Stomach smooth muscle (tissue), 2 donors: Measurements from ENCODE around the gene CTPS2.
"Not testable (repeated sequence)": the region's sequence is repeated elsewhere in the genome, so short reads cannot be mapped to it uniquely, and the experiment has no call there.

Experiments
- H3K27ac ChIP-seq: one replicate; pipeline ENCODE4 v1.7.0; 2013; ENCODE audit warnings: mild to moderate bottlenecking, low read length, inconsistent platforms
- H3K27me3 ChIP-seq, 2 donors: one replicate each; pipeline ENCODE4 v1.7.0; 2013; ENCODE audit warnings: low read length in 2 of 2; ENCODE audit not compliant: insufficient read depth in 2 of 2, control insufficient read depth in 1 of 2
- H3K36me3 ChIP-seq, 2 donors: one replicate each; pipeline ENCODE4 v1.7.0; 2013; ENCODE audit warnings: low read length in 2 of 2; ENCODE audit not compliant: control insufficient read depth in 2 of 2, insufficient read depth in 2 of 2
- H3K4me1 ChIP-seq: one replicate; pipeline ENCODE4 v1.7.0; 2013; ENCODE audit warnings: low read length; ENCODE audit not compliant: control insufficient read depth, insufficient read depth
- H3K4me3 ChIP-seq, 2 donors: one replicate each; pipeline ENCODE4 v1.7.0; 2013; ENCODE audit warnings: low read length in 2 of 2
- H3K9ac ChIP-seq, 2 donors: one replicate each; pipeline ENCODE4 v1.7.0; 2013; ENCODE audit warnings: low read length in 2 of 2, mild to moderate bottlenecking in 1 of 2
- H3K9me3 ChIP-seq, 2 donors: one replicate each; pipeline ENCODE4 v1.7.0; 2013; ENCODE audit warnings: low read length in 2 of 2; ENCODE audit not compliant: control insufficient read depth in 2 of 2
- donor health status: healthy.
- donor health status: Pancreatic carcinoma.

The CTPS2 gene

DNA sequence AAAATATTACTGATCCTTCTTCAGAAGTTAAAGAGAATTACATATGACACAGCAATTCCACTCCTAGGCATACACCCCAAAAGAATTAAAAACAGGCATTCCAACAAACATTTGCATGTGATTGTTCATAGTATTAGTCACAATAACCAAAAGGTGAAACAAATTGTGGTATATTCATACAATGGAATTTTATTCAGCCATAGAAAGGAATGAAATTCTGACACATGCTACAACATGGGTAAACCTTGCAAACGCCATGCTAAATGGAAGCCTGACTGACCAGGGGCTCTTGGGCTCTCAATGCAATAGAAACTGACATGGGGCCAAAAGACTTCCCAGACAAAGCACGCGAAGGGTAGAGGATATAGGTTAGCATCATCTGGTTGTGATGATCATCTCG, 124.6 kb downstream of the CTPS2 start:
- H3K36me3 ChIP-seq, result peaks cover 0 to 2% of the 10 kb centered on the region in 2 donors
- H3K4me3 ChIP-seq, result no peak overlapping the region
- H3K4me1 ChIP-seq, result no peaks in the 10 kb centered on the region
- H3K9ac ChIP-seq, result no peak overlapping the region
- no peaks in the 10 kb centered on the region for H3K9me3 ChIP-seq
- peaks cover 0 to 3% of the 10 kb centered on the region in 2 donors for H3K27me3 ChIP-seq
- H3K27ac ChIP-seq, result no peak overlapping the region

DNA sequence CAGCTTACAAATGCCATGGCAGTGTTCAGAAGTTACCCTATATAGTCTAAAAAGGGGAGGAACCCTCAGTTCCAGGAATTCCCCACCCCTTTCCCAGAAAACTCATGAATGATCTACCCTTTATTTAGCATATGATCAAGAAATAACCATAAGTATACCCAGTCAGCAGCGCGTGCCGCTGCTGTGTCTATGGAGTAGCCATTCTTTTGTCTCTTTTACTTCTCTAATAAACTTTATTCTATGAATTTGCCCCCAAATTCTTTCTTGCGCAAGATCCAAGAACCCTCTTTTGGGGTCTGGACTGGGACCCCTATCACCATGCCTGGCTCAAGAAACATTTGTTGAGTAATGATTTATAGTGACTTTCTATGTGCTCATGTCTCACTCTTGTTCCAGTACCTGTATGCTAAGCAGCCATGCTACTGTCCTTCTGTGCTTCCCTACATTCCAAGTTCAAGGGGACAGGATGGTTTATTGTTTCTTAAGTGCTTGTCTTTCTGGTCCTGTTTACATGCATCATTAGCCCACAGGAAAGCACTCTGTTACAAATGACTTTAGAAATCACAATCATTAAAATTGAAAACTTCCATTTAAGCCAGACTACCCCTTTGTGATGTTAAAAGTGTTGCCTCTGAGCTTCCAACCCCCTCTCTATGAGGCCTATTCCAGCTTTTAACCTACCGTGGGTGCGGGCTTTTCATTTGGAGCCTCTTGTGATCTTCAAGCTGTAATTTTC, 125.9 kb downstream of the CTPS2 start:
- Histone ChIP-seq H3K4me1 (no peaks in the 10 kb centered on the region), H3K9me3 (no peaks in the 10 kb centered on the region), H3K27ac (no peak overlapping the region), H3K27me3 (peaks cover 0 to 3% of the 10 kb centered on the region in 2 donors), H3K36me3 (peaks cover 0 to 2% of the 10 kb centered on the region in 2 donors), H3K9ac (no peak overlapping the region), H3K4me3 (no peak overlapping the region)

DNA sequence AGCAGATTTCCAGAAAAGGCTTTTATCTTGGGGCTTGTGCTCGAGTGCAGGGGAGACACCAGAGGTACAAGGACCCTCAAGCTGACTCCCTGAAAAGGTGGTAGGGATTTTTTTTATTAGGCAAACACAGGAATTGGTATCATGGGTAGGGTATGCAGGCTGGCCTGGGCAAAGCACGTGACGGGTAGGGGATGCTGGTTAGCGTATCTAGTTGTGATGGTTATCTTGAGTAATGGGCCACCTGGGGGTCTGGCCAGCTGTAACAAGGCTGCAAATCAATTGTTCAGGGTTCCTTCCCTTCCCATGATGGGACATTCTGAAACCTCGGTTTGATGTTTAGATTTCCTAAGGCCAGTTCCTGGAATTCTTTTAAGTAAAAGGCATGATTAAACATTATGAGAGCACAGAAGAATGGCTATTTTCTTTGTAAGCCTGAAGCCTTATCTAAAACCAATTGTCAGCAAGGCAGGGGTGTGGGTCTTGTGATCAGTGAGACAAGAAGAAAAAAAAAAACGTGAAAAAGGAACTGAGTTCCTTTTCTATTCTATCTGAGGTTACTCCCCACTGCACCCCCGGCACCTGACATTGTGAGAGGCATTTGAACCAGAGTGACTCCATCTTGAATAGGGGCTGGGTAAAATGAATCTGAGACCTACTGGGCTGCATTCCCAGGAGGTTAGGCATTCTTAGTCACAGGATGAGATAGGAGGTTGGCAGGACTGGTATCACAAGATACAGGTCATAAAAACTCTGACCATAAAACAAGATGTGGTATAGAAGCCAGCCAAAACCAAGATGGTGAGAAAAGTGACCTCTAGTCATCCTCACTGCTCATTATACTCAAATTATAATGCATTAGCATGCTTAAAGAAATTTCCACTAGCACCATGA, 126.7 kb downstream of the CTPS2 start:
- peaks cover 0 to 3% of the 10 kb centered on the region in 2 donors for H3K27me3 ChIP-seq

DNA sequence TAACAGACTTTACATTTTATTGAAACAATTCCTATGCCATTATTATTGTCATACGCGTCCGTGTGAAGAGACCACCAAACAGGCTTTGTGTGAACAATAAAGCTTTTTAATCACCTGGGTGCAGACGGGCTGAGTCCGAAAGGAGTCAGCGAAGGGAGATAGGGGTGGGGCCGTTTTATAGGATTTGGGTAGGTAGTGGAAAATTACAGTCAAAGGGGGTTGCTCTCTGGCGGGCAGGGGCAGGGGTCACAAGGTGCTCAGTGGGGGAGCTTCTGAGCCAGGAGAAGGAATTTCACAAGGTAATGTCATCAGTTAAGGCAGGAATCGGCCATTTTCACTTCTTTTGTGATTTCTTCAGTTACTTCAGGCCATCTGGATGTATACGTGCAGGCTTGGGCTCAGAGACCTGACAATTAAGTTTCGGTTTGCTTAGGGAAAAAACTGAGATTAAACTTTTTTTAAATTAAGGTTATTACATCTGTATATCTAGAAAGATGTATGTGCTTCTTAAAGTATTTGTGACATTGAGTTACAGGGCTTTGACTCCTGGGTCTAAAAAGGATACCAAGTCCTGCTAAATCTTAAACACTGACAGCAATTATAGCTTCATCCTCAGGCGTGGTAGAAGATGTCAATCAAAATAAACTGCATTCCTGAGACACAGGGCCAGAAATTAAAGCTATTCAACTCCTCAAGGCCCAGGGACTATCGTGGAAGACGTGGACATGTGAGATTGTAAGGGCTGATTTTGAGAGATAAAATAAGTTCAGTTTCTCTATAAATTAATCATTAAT, 132.3 kb downstream of the CTPS2 start:
- not testable (repeated sequence) for H3K4me1 ChIP-seq, H3K27me3 ChIP-seq, H3K36me3 ChIP-seq, H3K9ac ChIP-seq, H3K27ac ChIP-seq, H3K9me3 ChIP-seq, H3K4me3 ChIP-seq

More for the DNA sequence above, 126.7 kb downstream of the CTPS2 start:
- H3K9ac ChIP-seq, result no peak overlapping the region
- no peaks in the 10 kb centered on the region for H3K4me1 ChIP-seq
- H3K36me3 ChIP-seq, result peaks cover 0 to 2% of the 10 kb centered on the region in 2 donors
- no peak overlapping the region for H3K4me3 ChIP-seq
- no peak overlapping the region for H3K27ac ChIP-seq
- H3K9me3 ChIP-seq, result no peaks in the 10 kb centered on the region

DNA sequence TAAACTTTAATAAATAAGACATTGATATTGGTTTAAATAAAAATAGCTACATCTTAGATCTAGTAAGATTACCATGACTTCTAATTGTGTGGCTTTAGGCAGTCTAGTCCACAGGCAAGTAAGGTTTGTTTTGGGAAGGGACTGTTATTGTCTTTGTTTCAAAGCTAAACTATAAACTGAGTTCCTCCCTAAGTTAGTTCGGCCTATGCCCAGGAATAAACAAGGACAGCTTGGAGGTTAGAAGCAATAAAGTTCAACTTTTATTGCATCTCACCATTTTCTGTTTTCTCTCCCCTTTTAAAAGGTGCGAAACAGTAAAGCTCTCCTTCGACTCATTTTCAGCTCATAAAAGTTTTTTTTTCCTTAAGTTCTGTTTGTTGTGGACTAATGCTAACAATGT, 133.0 kb downstream of the CTPS2 start:
- Histone ChIP-seq H3K9ac (no peak overlapping the region), H3K4me3 (no peak overlapping the region), H3K4me1 (no peaks in the 10 kb centered on the region), H3K36me3 (no peaks in the 10 kb centered on the region), H3K27me3 (peaks cover 0 to 2% of the 10 kb centered on the region in 2 donors), H3K9me3 (no peaks in the 10 kb centered on the region), H3K27ac (no peak overlapping the region)

DNA sequence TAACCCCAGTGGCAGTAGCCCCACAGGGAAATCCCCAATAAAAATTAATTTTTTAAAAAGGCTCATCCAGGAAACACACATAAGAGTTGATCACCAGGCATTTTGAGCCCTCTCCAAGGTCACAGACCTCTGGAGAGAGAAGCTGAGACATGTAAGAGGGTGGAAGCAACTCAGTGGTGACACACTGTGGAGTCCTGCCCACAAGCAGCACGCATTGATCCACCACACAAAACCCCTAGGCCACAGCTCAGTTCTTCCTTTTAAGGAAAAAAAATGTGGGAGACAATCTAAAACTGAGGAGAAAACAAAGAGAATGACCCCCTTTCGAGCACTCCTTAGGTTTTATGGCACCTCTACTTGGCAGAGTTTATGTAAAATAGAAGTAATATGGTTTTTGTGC, 134.3 kb downstream of the CTPS2 start:
- Histone ChIP-seq H3K9me3 (no peaks in the 10 kb centered on the region), H3K9ac (no peak overlapping the region), H3K27ac (no peak overlapping the region), H3K4me3 (no peak overlapping the region), H3K4me1 (no peaks in the 10 kb centered on the region), H3K36me3 (no peaks in the 10 kb centered on the region), H3K27me3 (peaks cover 0 to 2% of the 10 kb centered on the region in 2 donors)

DNA sequence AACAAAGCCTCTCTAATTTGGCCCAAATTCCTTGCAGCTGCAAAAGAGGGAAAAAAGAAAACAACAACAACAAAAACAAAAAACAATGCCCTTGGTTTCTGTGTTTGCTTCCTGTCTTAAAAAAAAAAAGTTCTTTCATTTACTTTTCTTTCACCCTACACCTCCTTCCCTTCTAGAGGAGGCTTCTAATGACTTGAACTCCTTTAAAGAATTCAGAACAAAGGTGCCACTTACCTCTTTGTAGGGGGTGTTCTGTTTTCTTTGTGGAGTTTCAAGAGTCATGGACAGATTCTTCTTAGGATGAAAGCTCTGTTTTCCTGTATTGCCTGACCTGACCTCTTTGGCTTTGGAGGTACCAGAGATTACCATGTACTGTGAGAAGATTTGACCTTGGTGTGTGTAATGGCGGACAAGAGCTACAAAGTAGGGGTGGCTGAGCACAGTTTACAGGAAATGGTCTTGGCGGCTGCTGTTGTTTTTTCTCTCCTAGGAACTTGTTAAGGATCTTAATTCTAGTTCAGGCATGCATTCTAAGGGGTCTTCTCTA, 134.9 kb downstream of the CTPS2 start:
- no peaks in the 10 kb centered on the region for H3K36me3 ChIP-seq
- no peak overlapping the region for H3K4me3 ChIP-seq
- no peaks in the 10 kb centered on the region for H3K4me1 ChIP-seq
- H3K9me3 ChIP-seq, result no peaks in the 10 kb centered on the region
- H3K27me3 ChIP-seq, result peaks cover 0 to 2% of the 10 kb centered on the region in 2 donors
- H3K9ac ChIP-seq, result no peak overlapping the region
- H3K27ac ChIP-seq, result no peak overlapping the region

DNA sequence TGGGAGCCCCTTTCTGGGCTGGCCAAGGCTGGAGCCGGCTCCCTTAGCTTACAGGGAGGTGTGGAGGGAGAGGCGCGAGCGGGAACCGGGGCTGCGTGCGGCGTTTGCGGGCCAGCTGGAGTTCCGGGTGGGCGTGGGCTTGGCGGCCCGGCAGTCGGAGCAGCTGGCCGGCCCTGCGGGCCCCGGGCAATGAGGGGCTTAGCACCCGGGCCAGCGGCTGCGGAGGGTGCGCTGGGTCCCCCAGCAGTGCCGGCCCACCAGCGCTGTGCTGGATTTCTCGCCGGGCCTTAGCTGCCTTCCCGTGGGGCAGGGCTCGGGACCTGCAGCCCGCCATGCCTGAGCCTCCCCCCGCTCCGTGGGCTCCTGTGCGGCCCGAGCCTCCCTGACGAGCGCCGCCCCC, 137.1 kb downstream of the CTPS2 start:
- H3K4me1 ChIP-seq, H3K4me3 ChIP-seq, H3K27ac ChIP-seq, H3K36me3 ChIP-seq, H3K27me3 ChIP-seq, H3K9me3 ChIP-seq, H3K9ac ChIP-seq: not testable (repeated sequence)

DNA sequence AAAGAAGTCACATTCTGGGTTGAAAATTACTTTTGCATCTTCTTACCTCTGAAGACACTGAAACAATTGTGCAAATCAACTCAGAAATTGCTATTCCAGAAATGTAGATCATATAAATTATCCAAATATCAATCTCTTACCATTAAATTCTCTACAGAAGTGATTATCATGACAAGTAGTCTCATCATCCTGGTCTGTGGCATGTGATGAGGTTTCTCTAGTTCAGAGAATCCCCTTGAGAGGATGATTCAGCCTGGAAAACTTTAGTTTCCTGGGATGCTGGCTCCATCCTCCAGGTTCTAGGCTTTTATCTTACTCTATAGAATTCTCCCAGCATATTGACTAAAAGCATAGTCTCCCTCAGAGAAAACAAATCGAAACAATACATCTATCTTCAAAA, 138.7 kb downstream of the CTPS2 start:
- no peaks in the 10 kb centered on the region for H3K9me3 ChIP-seq
- H3K4me1 ChIP-seq, result no peaks in the 10 kb centered on the region
- no peak overlapping the region for H3K4me3 ChIP-seq
- no peak overlapping the region for H3K9ac ChIP-seq
- no peaks in the 10 kb centered on the region for H3K36me3 ChIP-seq
- peaks cover 0 to 2% of the 10 kb centered on the region in 2 donors for H3K27me3 ChIP-seq
- H3K27ac ChIP-seq, result no peak overlapping the region

DNA sequence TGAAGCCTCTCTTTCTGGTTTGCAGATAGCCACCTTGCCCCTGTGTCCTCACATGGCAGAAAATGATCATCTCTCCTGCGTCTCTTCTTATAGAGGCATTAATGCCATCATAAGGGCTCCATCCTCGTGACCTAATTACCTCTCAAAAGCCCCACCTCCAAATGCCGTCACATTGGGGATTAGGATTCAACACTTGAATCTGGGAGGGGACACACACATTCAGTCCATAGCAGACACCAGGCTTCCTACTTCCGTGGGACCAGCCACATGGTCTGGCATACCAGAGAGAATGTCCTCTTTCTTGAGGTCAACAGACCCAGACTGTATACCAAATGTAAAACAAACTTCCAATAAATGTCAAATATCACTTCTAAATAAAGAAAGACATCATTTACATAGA, 144.8 kb downstream of the CTPS2 start:
- peaks cover 0 to 5% of the 10 kb centered on the region in 2 donors for H3K27me3 ChIP-seq
- no peaks in the 10 kb centered on the region for H3K4me1 ChIP-seq
- H3K4me3 ChIP-seq, result no peak overlapping the region
- H3K9ac ChIP-seq, result no peak overlapping the region
- no peaks in the 10 kb centered on the region for H3K36me3 ChIP-seq
- H3K9me3 ChIP-seq, result no peaks in the 10 kb centered on the region
- H3K27ac ChIP-seq, result no peak overlapping the region
